SK-N-SH (cell line): ENCODE data around the gene ATP6V0E1.

ENCODE experiments used
- EP300 ChIP-seq, 2 experiments: IDR thresholded peaks; 2 replicates each; pipeline versions ENCODE4 v1.4.0 to v1.6.1; 2012; ENCODE audit warnings: borderline replicate concordance in 1 of 2, low read depth in 1 of 2, low read length in 1 of 2
- FOSL2 ChIP-seq: IDR thresholded peaks from 2 replicates; pipeline ENCODE4 v1.4.0; 2012; ENCODE audit warnings: low read depth, mild to moderate bottlenecking, moderate library complexity, borderline replicate concordance
- JUND ChIP-seq: IDR thresholded peaks from 2 replicates; pipeline ENCODE4 v1.4.0; 2012
- POLR2AphosphoS5 ChIP-seq: IDR thresholded peaks from 2 replicates; pipeline ENCODE4 v1.6.1; 2012; ENCODE audit warnings: low read depth, low read length
- TCF12 ChIP-seq: IDR thresholded peaks from 2 replicates; pipeline ENCODE4 v1.4.0; 2012
- TF ChIP-seq, protein P1 (sequence below): fragments of 150-350 bp; IDR thresholded peaks from 2 replicates; pipeline ENCODE4 v1.6.1; 2017; ENCODE audit warnings: antibody characterized with exemption, low read length, low read depth, borderline replicate concordance
- TF ChIP-seq, protein P2 (sequence below): fragments of 200-600 bp; sonication (generic); IDR thresholded peaks from 2 replicates; pipeline ENCODE4 v1.6.1; 2017; ENCODE audit warnings: antibody characterized with exemption, mild to moderate bottlenecking, moderate library complexity
- TF ChIP-seq, protein P3 (sequence below): IDR thresholded peaks from 2 replicates; pipeline ENCODE4 v1.6.1; 2012; ENCODE audit warnings: mild to moderate bottlenecking, low read depth, low read length, moderate library complexity

DNA sequence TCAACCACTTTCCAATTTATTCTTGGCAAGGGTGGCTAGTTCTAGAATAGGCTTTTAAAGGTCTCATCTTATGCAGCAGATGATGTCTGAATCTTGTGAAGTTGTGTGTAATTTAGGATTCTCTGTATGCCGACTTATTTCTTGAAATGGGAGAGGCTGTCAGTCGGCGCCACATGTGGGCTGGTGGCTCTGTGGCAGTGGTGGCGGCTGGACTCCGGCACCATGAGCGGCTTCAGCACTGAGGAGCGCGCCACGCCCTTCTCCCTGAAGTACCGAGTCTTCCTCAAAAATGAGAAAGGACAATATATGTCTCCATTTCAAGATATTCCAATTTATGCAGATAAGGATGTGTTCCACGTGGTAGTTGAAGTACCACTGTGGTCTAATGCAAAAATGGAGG, 8.3 kb upstream of the ATP6V0E1 start:
- no peak for TF ChIP-seq TCF12
- TF ChIP-seq, protein P1, sequence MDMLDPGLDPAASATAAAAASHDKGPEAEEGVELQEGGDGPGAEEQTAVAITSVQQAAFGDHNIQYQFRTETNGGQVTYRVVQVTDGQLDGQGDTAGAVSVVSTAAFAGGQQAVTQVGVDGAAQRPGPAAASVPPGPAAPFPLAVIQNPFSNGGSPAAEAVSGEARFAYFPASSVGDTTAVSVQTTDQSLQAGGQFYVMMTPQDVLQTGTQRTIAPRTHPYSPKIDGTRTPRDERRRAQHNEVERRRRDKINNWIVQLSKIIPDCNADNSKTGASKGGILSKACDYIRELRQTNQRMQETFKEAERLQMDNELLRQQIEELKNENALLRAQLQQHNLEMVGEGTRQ, result no peak
- TF ChIP-seq, protein P2, sequence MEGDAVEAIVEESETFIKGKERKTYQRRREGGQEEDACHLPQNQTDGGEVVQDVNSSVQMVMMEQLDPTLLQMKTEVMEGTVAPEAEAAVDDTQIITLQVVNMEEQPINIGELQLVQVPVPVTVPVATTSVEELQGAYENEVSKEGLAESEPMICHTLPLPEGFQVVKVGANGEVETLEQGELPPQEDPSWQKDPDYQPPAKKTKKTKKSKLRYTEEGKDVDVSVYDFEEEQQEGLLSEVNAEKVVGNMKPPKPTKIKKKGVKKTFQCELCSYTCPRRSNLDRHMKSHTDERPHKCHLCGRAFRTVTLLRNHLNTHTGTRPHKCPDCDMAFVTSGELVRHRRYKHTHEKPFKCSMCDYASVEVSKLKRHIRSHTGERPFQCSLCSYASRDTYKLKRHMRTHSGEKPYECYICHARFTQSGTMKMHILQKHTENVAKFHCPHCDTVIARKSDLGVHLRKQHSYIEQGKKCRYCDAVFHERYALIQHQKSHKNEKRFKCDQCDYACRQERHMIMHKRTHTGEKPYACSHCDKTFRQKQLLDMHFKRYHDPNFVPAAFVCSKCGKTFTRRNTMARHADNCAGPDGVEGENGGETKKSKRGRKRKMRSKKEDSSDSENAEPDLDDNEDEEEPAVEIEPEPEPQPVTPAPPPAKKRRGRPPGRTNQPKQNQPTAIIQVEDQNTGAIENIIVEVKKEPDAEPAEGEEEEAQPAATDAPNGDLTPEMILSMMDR, result no peak
- TF ChIP-seq POLR2AphosphoS5, result no peak
- TF ChIP-seq EP300 (IDR thresholded peaks at IDR 0.05; ENCODE audit: borderline replicate concordance in 1 of 2, low read depth in 1 of 2, low read length in 1 of 2), result no peak
- TF ChIP-seq JUND, result no peak
- no peak for TF ChIP-seq FOSL2
- TF ChIP-seq, protein P3, sequence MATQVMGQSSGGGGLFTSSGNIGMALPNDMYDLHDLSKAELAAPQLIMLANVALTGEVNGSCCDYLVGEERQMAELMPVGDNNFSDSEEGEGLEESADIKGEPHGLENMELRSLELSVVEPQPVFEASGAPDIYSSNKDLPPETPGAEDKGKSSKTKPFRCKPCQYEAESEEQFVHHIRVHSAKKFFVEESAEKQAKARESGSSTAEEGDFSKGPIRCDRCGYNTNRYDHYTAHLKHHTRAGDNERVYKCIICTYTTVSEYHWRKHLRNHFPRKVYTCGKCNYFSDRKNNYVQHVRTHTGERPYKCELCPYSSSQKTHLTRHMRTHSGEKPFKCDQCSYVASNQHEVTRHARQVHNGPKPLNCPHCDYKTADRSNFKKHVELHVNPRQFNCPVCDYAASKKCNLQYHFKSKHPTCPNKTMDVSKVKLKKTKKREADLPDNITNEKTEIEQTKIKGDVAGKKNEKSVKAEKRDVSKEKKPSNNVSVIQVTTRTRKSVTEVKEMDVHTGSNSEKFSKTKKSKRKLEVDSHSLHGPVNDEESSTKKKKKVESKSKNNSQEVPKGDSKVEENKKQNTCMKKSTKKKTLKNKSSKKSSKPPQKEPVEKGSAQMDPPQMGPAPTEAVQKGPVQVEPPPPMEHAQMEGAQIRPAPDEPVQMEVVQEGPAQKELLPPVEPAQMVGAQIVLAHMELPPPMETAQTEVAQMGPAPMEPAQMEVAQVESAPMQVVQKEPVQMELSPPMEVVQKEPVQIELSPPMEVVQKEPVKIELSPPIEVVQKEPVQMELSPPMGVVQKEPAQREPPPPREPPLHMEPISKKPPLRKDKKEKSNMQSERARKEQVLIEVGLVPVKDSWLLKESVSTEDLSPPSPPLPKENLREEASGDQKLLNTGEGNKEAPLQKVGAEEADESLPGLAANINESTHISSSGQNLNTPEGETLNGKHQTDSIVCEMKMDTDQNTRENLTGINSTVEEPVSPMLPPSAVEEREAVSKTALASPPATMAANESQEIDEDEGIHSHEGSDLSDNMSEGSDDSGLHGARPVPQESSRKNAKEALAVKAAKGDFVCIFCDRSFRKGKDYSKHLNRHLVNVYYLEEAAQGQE, result no peak
